Astrocyte of the spinal cord (primary cell): ENCODE data around the gene TSPAN5.

Experiments
- DNase-seq: peaks from one replicate; pipeline ENCODE4 v3.0.0; 2011; ENCODE audit warnings: low read depth, low spot score
- H3K4me3 ChIP-seq: 2 replicates; pipeline ENCODE4 v1.5.1; 2011; ENCODE audit warnings: low read depth, mild to moderate bottlenecking, low read length, moderate library complexity
- CTCF ChIP-seq: IDR thresholded peaks from 2 replicates; pipeline ENCODE4 v1.5.1; 2012; ENCODE audit warnings: low read depth, mild to moderate bottlenecking, low read length, inconsistent platforms
- in situ Hi-C: cut with HindIII; loops from 2 replicates; pipeline ENCODE4 v1.10.0; 2017; ENCODE audit warnings: low sequenced_read_pairs

TSPAN5 gene

GRCh38 chr4:98516042-98516440 is 142.4 kb downstream of the TSPAN5 start:
- in situ Hi-C loops, result no loop called here
- DNase-seq, result peak; percentile 88
- no peak for TF ChIP-seq CTCF
- H3K4me3 ChIP-seq, result no peak overlapping the region

DNA sequence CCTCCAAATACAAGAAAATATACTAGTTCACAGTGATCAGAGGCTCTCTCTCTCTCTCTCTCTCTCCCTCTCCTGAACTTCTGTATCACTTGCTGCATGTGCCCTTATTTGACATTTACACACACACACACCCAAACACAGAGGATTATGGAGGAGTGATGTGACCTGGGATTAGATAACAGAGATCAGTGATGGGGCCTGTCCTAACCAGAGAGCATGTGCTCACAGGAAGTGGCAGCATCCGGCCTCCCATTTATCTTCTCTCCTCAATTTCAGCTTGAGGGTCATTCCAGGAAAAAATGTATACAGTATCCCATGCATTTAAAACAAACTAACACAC is 143.0 kb downstream of the TSPAN5 start:
- in situ Hi-C loops, result no loop called here
- TF ChIP-seq CTCF, result no peak
- no peak for DNase-seq
- H3K4me3 ChIP-seq, result no peak overlapping the region

DNA sequence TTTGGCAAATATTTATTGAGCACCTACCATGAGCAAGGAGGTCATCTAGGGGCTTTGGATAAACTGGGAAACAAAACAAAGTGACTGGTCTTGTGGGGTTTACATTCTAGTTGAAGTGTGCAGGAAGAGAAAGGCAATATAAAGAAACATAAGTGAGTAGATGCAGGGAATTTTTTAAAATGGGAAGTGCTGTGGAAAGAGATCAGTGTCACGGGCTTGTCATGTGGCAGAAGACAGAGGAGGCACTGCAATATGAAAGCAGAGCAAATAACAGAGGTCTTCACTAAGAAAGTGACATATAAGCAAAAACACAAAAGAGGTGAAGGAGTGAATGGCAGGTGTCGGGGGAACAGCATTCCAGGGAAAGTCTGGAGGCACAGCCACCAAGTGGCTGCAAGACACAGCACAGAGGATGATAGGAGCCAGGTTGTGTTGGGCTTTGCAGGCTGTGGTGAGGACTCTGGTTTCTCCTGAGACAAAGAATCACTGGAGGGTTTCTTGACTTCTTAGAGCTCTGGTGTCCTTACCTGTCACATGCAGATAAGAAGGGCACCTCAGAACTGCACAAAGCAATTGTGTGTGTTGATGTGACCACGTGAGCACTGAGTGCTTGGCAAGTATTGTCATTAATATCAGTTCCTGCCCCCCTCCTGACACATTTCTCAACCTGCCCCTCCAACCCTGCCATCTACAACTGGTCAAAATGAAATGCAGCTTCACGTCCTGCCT is 143.5 kb downstream of the TSPAN5 start:
- DNase-seq, result no peak
- in situ Hi-C loops, result no loop called here
- H3K4me3 ChIP-seq, result no peak overlapping the region
- no peak for TF ChIP-seq CTCF

GRCh38 chr4:98512918-98513317 is 145.5 kb downstream of the TSPAN5 start:
- in situ Hi-C loops, result no loop called here
- TF ChIP-seq CTCF, result no peak
- DNase-seq, result no peak
- H3K4me3 ChIP-seq, result no peak overlapping the region

DNA sequence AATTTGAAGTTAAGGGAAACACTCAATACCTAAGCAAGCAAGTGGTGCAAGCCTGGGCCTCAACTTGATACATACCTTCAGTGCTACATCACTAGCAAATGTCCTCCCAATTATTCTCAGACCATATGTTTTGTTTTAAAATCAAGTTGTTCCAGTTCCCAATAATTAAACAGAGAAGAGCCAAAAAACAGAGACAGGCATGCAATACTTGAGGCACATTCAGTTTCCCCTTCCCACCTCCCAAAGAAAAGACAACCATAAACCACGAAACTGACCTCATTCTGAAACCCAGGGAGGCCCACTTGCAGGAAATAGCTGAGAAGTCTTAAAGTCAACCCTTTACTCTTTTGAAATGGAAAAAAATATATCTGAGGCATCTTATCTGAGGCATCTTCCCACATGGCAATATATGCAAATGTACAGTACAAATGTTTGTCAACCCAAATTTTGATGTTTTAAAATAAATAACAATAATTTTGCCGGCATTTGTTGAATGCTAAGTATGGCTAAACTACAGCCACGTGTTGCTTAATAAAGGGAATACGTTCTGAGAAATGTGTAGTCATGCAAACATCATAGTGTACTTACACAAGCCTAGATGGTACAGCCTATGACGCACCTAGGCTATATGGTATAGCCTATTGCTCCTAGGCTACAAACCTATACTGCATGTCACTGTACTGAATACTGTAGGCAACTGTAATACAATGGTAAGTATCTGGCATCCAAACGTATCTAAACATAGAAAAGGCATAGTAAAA is 147.5 kb downstream of the TSPAN5 start:
- H3K4me3 ChIP-seq, result no peak overlapping the region
- peak; percentile 93 for DNase-seq

GRCh38 chr4:98510340-98510739 is 148.1 kb downstream of the TSPAN5 start:
- DNase-seq, result no peak
- no peak for TF ChIP-seq CTCF
- H3K4me3 ChIP-seq, result no peak overlapping the region
- in situ Hi-C loops, result no loop called here

More for the DNA sequence above, 147.5 kb downstream of the TSPAN5 start:
- in situ Hi-C loops, result no loop called here
- no peak for TF ChIP-seq CTCF
